AG09319 (cell line): Measurements from ENCODE around the gene ABCC8.

Source experiments
- DNase-seq: peaks from one replicate; pipeline ENCODE4 v3.0.0-alpha.2; 2010; ENCODE audit warnings: low read depth; ENCODE audit errors: extremely low read depth
- TF ChIP-seq, protein P1 (sequence below): IDR thresholded peaks from 2 replicates; pipeline ENCODE4 v1.5.1; 2011; ENCODE audit warnings: low read depth, mild to moderate bottlenecking, inconsistent platforms, low read length, moderate library complexity

Gene ABCC8

DNA sequence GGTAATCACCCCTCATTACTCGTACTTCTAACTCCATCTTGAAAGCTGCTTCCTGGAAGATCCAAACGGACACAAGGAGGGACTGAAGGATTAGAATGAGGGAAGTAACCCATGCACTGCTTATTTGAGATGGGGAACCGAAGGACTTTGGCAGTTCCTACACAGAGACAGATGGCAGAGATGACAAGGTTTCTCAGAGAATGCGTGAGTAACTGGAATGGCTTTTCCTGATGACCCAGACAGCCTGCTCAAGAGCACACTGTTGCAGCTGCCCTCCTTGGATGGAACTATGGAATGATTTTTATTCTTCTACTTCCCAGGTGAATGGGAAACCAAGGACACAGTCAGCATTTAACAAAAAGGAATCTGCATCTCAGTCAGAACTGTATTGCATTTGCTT is 95.5 kb downstream of the ABCC8 start:
- TF ChIP-seq, protein P1, sequence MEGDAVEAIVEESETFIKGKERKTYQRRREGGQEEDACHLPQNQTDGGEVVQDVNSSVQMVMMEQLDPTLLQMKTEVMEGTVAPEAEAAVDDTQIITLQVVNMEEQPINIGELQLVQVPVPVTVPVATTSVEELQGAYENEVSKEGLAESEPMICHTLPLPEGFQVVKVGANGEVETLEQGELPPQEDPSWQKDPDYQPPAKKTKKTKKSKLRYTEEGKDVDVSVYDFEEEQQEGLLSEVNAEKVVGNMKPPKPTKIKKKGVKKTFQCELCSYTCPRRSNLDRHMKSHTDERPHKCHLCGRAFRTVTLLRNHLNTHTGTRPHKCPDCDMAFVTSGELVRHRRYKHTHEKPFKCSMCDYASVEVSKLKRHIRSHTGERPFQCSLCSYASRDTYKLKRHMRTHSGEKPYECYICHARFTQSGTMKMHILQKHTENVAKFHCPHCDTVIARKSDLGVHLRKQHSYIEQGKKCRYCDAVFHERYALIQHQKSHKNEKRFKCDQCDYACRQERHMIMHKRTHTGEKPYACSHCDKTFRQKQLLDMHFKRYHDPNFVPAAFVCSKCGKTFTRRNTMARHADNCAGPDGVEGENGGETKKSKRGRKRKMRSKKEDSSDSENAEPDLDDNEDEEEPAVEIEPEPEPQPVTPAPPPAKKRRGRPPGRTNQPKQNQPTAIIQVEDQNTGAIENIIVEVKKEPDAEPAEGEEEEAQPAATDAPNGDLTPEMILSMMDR: no peak
- DNase-seq: no peak

DNA sequence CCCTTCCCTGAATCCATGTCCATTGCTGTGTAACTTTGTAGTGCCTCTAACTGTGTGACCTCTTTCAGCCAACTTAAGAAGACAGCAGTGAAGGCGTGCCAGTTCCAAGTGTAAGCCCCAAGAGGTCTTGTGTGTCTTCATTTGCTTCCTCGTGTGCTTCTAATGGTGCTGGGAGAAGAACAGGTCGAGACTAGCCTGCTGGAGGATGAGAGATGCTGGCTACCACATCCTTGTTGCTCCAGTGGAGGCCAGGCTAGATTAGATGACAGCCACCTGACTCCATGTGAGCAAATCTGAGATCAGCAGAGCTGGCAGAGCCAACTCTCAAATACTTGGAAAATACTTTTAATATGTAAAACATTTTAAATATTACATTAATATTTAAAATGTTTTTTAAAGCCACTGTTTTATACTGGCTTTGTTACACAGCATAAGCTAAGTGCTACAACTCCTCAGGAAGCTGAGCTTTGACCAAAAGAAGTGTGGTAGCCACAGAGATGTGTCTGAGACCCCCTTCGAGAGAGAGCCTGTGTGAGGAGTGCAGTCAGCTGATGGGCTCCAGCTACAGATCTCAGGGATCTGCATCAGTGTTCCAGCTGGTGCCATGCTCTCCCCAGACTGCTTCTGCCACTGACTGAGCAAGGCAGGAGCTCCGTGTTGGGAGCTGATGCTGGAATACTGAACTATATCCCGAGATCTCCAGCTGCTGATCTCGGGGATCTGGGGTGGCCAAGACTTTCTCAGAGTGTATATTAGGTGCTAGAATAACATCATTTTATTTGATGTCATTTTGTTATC is 97.1 kb downstream of the ABCC8 start:
- DNase-seq: no peak
- TF ChIP-seq, protein P1: no peak

DNA sequence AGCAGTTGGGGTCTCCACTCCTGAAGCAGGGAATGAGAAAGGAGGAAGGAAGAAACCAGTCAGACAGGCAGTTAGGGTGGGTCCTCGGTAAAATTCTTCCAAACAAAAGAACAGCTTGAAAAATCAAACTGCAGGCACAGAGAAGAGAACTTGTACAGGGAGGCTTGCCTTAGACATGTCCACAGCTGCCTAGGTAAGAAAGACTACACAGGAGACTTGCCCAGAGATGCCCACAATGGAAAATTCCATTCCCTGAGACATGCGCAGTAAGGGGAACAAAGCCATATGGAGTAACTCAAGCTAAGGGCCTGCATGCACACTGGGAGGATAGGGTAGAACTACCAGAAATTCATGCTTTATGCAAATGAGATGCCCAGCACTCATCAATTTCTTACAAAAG is 98.0 kb downstream of the ABCC8 start:
- no peak for DNase-seq
- TF ChIP-seq, protein P1: no peak

DNA sequence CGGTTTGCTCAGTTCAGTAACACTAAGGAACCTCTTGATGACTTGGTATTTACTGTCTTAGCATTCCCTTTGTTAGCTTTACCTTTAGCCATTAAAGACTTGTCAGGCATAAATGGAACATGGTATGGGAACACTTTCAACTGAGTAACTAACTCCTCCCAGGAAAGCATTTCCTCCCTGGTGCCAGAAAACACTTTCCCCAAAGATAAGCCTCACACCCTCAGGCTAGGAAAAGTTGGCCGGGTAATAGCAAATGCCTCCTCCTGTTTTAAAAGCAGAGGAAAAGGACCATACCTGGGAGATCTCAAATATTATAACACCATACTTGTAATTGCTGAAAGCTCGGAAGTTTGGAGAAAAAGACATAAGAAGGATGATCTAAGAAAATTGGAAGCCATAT is 100.2 kb downstream of the ABCC8 start:
- DNase-seq: no peak

DNA sequence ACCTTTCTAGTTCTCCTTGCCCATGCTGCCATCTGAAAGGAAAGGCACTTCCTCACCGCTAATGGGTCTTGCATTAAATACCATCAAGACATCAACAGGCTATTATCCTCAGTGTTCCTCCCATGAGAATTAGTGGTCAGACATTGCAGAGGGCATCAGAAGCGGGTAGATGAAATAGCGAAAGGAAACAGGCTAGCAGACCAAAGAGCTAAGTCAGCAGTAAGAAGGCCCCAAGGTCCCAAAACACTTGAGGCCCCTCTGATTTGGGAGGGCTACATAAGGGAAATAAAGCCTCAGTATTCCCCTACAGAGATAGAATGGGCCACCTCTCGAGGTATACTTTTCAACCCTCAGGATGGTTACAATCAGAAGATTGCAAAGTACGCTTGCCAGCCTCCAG is 101.1 kb downstream of the ABCC8 start:
- DNase-seq: no peak
- TF ChIP-seq, protein P1: no peak

More for the DNA sequence above, 100.2 kb downstream of the ABCC8 start:
- TF ChIP-seq, protein P1: no peak

DNA sequence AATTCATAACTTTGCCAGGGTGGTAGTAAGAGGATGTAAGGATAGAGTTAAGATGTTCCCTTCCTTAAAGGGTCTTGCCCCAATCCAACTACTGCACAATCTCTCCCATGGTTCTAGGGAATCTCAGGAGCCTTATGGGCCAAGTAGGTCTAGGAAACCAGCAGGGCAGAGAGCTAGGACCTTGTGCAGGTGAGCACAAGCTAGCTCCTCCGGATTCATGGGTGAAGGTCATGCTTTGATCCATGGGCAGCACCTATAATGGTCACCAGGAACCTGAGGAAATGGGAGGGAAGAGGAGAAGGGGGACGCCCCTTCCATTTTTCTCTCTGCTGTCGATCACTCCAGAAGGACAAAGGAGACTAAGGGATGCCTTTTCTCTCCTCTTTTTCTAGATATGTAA is 105.0 kb downstream of the ABCC8 start:
- TF ChIP-seq, protein P1: no peak
- no peak for DNase-seq

DNA sequence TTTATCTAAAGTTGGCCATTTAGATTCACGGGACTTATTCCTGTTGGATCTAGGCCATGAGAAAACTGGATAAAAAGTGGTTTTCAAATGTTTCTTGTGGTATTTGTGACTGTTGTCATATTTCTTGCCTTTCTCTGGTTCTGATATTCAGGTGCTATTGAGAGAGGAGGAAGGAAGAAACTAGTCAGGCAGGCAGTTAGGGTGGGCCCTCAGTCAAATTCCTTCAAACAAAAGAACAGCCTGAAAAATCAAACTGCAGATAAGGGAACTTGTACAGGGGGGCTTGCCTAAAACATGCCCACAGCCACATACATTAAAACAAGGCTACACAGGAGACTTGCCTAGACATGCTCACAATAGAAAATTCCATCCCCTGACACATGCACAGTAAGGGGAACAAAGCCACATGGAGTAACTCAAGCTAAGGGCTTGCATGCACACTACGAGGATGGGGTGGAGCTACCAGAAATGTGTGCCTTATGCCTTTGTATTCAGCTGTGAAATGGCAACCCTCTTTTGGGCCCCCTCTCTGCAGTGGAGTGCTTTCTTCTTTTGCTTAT is 106.9 kb downstream of the ABCC8 start:
- no peak for DNase-seq

More for the DNA sequence above, 106.9 kb downstream of the ABCC8 start:
- TF ChIP-seq, protein P1: no peak
